DMS79 treated with DMSO at 0.1 percent for 48 hours (cell line): ENCODE results near the gene LRPPRC.

Source experiments
- DNase-seq: peaks from one replicate; lab custom pipeline; 2025; lab: John Stamatoyannopoulos, UW

LRPPRC gene

DNA sequence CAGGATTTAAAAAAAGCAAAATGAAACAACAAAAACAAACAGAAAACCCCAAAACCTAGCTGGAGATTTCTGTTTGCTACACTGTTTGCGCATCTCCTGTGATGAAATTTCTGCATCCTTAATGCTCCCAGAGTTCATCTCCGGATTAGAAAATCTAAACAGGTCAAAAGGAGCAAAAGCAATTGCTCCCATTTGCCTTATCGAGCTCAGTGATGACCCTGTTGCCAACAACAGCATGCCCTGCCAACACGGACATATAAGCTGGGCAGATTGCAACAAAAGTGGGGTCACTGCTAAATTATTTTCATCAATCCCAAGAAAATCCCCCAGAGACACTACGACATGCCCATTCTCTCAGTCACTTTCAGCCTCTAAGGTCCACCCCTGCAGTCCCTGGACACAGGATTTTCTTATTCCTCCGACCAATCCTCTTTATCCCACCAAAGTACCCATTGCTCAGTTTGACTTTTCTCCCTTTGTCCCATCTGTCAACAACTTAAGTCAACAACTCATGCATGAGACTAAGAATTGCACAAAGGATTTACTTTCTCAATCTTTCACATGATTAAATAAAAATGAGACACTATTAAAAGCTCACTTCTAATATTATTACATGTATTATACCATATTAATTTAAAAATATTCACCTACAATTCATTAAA lies 89.2 kb downstream of the LRPPRC start:
- no peak for DNase-seq

DNA sequence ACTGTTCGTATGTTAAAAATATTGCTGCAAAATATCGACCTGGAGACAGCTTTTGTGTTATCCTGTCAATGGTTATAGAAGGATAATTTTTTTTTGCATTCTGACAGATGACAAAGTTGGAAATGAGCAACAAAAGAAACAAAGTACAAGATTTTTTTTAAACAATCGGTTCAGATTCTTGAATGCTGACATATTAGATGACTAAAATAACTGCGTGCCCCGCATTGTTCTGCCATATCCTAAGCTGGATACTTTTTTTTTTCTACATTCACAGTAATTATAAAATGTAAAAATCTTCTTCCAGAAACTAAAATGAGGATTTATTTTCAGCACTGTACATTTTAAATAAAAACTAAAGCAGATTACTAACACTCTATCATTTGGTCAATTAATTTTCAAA lies 89.9 kb downstream of the LRPPRC start:
- DNase-seq = no peak

DNA sequence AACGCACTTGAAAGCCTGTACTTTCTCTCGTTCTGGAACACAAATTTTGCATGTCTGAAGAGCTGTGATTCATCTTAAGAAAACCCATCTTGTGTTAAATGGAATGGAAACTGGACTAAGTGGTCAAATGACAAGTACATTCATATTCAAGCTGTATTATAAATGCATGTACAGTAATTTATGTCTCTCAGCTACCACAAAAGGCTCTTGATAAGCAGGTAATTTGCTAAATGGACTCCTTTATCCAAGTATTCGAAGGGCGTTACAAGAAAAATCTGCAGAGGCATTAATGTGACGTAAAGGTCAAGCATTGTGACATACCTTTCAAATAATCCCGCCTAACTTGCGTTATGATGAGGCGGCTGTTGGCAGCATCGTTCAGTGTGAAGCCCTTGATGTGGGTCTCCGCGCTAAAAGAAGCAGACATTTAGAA lies 90.4 kb downstream of the LRPPRC start:
- DNase-seq = peak; percentile 96

DNA sequence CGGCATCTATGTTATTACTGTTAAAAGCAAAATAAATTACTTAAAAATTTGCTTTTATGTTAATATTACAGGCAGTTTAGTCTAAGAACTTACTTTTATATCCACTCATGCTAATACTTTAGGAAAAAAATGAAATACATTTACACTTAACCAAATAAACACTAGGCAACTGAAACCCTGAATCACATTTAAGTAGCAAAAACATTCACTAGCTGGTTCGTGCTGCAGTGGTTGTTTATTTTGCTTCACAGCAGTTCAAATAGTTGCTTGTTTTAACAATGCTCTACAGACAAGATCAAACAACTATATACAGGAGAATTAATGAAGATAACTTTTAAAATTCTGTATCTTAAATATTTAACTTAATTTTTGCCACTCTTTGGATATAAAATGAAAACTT lies 96.2 kb downstream of the LRPPRC start:
- no peak for DNase-seq

DNA sequence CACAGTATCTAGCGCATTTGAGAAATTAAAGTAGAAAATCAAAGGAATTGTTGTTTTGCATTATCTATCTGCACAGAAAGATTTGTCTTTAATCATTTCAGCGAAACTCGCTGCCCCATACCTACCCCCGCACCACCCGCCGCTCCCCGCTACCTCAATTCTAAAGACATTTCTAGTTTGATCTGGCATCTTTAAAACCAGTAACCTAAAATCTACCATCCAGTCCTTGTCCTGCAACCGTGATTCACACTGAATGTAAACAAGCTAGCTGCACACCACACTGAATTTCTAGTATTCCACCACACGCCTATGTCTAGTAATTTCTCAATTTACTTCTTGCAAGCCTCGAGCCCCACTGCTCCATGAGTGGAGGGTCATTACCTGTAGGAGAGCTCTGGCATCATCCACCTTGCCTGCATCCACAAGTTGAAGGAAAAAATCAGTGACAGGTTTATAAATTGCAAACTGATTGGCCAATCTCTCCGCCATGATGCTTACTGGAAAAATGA lies 96.9 kb downstream of the LRPPRC start:
- DNase-seq = no peak

DNA sequence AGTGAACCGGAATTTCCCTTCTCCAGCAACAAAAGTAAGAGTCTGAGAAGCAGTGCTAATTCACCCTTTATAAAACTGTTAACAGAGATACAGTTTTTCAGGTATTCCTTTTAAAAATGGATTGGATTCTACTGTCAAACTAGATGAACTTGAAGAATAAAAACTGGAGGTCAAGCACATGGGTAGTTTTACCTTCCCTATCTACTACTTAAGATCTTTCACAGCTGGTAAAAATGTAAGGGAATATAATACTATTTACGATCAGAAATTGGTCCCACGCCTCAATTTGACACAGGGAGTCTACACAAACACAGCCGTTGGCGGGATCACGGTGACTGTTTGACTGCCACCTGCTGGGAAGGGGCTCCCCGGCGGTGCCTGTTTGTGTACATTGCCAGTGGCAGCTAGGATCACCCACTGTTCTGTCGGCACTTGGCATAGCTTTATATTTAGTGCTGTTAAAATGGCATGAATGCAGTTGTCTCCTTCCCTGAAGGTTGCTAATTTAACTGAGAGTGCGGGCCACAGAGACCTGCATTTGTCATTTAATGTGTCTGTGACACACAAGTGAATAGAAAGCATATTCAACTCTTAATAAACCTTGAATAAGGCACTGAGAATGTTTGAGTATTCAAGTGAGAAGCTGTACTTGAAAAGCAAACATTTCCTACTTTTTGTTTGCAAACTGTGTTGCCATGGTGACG lies 97.5 kb downstream of the LRPPRC start:
- DNase-seq = no peak

DNA sequence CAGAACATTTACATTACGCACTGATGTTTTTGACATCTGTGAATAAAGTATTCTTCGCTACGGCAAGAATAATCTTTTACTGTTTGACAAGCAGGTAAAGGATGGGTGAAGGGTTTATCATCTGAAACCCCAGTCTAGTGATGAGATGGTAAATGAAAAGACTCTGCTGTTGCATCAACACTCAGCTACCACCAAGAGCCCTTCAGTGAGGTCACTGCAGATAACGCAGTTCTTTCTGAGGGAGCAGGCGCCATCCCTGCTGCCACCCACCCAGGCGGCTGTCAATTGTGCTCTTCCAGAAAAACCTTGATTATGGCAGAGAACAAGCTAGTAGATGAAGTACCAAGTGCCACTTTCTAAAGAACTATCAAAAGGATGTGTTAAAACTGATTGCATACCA lies 98.3 kb downstream of the LRPPRC start:
- DNase-seq = no peak

DNA sequence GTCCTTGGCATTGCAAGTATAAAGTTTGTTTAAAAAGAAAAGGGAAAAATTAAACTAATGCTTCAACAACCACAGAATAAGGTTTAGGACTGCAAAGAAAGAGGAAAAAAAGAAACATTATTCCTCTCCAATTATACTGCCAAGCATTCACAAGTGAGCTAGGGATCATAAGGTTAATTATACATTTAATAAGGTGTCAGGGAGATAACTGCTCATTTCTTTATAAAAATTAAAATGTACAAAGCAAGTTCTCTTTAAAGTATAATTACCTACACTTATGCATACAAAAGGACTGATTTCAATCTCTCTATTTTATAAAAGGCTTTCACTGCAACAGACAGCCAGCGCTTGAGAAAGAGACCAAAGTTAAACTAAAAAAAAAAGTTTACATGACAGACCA lies 98.9 kb downstream of the LRPPRC start:
- DNase-seq = no peak

DNA sequence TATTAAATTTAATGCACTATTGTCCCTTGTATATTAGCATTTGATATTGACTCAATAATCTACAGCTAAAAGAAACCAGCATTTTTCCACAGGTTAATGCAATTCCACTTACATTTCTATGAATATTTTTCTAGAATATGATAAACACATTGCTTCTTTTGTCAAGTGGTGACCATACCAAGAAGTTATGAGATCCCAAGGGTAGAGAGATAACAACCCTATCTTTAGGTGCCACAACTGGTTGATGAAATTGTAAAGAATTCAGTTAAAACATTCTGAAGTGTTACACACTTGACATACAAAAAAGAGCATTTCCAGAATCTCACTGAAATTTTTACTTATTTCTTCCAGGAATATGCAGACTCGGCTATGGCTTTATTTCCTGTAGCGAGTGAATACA lies 101.0 kb downstream of the LRPPRC start:
- no peak for DNase-seq

DNA sequence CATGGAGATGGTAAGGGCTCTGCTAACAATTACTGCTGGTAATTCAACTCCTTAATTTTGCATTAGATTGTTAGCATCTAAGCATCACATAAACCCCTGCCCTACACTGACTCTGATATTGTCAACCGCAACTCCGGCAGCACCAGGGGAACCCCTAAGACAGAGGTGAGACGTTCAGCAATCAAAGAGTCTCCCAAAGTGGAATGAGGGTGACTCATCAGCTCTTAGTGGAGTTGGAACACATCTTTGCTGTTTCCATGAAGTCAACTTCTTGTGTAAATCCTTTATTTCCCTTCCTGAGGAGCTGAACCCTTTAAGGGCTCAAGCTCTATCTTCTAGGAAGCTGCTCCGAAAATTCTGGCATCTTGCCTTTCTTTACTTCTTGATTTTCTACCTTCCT lies 104.9 kb downstream of the LRPPRC start:
- DNase-seq = no peak

DNA sequence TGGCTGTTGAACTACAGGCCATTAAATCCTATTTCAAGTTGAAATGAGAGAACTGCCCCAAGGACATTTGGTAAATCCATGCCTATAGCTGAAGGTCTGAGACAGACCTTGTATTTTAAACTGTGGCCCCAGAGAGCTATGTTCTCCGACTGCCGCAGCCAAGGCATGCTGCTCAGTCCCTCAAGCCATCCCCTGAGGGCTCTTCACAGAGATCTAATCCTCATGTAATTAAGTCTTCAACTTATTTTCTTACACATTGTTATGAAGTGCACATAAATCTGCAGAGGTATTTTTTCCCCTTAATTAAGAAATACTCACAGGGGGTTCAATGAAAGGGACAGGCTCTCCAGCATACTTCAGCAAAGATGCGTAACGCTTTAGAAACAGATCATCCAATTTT lies 106.4 kb downstream of the LRPPRC start:
- no peak for DNase-seq

DNA sequence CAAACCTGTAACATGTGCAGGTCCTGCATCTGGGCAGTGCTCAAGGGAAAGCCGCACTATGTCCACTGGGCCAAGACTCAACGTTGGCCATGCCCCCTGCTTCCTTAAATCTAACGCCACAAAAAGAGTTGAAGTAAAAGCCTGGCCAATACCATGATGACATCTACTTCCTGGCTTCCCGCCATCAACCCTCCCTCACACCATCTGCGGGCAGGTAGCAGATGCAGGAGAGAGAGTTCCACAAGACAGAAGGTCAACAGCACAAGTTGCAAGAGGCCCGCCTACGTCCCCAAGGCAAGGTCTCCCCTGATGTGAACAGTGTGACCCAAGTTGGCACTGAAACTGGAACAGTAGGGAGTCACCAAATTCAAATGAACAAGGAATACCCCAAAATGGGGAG lies 108.6 kb downstream of the LRPPRC start:
- DNase-seq = no peak

DNA sequence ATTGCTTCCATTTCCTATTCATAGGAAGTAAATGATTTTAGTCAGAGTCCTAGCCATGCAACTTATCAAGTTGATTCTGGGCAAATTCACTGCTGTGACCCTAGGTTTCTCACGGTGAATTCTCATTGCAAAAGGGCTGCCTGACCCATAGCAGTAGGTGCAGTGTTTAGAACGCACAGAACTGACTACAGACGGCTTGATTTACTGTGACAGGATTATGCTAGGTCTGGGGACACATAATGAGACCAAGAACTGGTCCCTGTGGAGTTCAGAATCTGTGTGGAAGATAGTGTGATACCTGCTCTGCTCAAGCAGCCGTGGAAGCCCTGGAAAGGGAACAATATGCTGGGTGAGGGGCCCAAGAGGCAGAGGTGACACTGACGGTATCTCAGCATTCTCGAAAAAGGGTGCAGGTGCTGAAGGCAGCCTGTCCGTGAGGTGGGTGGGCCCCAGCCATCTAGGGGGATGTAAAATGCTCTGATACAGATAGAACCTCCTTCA lies 110.6 kb downstream of the LRPPRC start:
- no peak for DNase-seq

DNA sequence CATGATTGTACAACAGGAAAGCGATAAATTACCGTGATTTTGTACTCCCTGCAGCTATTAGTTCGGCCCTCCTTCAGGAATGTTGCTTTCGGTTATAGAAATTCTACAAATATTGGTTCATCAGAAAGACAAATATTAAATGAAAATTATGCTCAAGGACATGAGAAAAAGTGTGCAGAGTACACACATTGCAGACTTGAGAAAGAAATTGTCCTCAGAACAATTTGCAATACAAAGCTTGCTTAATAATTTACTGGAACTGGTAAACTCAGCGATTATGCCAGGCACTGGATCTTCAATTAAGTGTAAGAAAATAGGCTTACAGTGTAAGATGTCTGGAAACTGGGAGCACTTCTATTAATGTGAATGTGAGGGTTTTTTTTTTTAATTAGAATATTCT lies 111.1 kb downstream of the LRPPRC start:
- DNase-seq = no peak

DNA sequence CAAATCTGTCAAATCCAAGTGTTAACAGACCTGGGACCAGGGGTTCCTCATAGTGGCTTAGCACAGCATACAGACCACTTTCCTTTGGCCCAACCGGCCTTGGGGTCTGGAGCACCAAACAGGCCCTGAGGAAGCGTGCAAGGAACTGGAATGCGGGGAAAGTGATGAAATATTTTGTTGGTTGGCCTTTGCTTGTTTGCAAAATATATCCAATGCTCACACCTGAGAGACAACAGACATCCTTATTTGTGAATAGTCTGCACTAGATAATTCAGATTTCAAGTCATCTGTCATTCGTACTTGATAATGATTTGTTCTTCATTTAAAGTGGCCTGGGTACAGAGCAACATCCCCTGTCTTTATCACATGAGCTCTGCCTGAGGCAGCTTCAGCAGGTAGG lies 113.5 kb downstream of the LRPPRC start:
- no peak for DNase-seq

DNA sequence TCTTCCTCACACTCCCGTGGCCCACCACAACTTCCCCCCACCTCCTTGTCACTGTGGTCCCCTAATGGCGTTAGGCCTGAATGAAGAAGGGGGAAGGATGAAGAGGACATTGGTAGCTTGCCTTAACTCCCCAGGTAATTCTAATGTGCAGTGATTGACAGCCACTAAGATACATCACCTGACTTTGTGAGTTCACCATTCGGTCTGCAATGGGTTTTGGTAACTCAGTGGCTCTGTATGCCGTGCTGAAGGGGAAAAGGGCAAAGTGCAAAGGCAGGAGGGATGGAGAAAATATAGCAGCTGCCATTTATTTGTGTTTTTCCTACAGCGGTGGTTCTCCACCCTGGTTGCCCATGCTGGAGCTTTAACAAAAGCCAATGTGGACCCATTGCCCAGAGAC lies 114.8 kb downstream of the LRPPRC start:
- DNase-seq = no peak

DNA sequence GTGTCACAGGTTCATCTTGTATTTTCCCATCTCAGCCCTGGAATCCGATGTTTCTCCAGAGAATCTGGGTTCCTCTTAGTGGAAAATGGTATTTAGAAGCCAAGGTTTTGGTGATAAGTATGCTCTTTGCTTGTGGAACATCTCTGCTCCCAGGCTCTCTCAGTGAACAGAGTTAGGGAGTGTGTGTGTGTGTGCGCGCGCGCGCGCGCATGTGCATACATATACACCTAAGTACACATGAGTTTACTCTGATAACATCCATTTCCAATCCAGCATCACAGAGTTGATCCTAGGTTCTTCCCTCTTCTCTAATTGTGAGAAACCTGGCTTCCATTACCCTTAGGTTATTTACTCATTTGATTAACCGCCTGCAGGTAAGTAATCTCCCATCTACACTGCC lies 115.3 kb downstream of the LRPPRC start:
- DNase-seq = no peak

DNA sequence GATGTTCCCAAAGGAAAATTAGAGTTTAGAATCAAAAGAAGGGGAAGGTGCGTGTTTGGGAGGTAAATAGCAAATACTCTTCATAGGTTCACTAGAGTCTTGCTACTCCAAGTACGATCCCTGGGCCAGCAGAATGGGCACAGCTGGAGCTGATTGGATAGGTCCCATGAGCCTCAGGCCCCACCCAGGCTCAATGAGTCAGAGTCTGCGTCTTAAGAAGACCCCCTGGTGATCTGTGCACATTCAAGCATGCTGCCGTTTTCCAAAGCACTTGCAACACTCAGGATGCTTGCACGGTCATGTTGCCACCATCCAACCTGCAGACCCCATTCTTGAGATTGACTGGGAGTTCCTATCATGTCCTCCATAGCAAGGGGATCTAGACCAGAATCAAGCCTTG lies 116.5 kb downstream of the LRPPRC start:
- DNase-seq = no peak

DNA sequence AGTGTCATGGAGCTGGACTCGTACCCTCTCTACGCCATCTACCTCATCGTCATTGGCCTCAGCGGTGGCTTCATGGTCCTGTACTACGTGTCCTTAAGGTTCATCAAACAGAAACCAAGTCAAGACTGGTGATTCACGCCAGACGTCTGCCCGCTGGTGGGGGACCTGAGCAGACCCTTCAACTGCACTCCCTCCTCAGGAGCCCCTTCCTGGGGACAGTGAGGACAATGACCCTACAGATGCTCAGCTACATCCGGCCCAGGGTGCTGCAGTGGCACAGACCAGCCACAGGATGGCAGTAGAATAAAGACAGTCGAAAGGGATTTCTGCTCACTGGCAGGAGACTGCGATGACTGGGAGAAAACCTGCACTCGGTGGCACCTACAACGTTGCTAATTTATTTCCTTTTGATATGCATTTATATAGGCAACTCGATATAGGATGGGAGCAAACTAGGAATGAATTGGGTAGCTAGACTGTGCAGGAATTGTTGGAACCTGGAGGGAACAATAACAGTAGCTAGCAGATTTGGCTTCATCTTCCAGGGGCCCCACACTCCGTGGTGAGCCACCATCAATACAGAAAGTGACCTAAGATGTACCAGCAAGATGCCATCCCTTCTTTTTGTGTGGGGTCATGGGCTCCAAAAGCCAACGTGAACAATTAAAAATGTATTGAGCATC lies 117.9 kb downstream of the LRPPRC start:
- DNase-seq = peak; percentile 63

DNA sequence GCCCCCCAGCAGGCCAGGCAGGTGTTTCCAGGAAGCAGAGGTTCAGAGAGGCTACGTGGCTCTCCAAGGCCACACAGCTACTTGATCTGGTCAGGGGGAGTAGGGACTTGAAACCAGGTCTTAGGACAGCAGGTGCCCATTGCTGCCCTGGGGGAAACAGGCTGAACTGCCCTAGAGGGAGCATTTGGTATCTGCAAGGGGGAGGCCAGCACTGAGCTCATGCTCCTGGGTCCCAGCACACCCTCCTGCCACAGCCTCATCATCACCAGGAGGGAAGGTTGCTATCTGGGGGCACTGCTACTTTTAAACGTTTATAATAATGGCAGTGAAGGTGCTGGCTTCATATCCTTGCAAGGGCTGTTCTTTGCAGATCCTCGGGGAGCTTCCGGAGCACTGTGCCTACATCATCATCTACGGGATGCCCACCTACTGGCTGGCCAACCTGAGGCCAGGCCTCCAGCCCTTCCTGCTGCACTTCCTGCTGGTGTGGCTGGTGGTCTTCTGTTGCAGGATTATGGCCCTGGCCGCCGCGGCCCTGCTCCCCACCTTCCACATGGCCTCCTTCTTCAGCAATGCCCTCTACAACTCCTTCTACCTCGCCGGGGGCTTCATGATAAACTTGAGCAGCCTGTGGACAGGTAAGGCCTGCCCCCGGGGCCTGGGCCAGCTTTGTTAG lies 120.9 kb downstream of the LRPPRC start:
- no peak for DNase-seq

DNA sequence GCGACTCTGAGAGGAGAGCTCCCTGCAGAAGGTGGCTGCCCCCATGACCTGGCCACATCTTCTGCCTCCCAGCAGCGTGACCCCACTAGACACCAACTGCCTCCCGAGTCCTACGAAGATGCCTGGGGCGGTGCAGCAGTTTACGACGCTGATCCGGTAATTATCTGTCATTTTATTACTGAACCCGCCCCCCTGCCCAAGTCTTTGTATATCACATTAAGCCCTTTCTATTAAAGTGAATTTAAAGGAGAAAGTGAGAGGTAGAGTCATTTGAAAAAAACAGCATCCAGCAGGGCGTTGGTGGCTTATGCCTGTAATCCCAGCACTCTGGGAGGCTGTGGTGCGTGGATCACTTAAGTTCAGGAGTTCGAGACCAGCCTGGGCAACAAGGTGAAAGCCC lies 123.6 kb downstream of the LRPPRC start:
- DNase-seq = no peak

DNA sequence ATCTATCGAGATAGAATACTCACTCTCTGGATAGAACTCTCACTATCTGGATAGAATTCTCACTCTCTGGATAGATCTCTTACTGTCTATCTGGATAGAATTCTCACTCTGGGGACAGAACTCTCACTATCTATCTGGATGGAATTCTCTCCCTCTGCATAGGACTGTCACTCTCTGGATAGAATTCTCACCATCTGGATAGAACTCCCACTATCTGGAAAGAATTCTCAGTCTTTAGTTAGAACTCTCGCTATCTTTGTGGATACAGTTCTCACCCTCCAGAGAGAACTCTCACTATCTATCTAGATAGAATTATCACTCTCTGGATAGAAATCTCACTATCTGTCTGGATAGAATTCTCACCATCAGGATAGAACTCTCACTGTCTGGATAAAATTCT lies 140.5 kb downstream of the LRPPRC start:
- no peak for DNase-seq
